Mesenchymal stem cell (in vitro differentiated cells and primary cell): Measurements from ENCODE around the gene EVA1C.
"Not testable (repeated sequence)": the region's sequence is repeated elsewhere in the genome, so short reads cannot be mapped to it uniquely, and the experiment has no call there.

ENCODE experiments used
- DNase-seq: peaks from one replicate; pipeline ENCODE4 v3.0.0-alpha.2; 2013
- H2AFZ ChIP-seq: one replicate; pipeline ENCODE4 v1.6.1; 2013; ENCODE audit warnings: low read depth, mild to moderate bottlenecking, control low read depth, inconsistent platforms, low read length, moderate library complexity
- H2AK5ac ChIP-seq: 2 replicates; pipeline ENCODE4 v1.6.1; 2013; ENCODE audit warnings: low read length, moderate library complexity, mild to moderate bottlenecking, inconsistent platforms; ENCODE audit not compliant: severe bottlenecking
- H2BK120ac ChIP-seq: one replicate; pipeline ENCODE4 v1.6.1; 2013; ENCODE audit warnings: low read depth, mild to moderate bottlenecking, inconsistent platforms, low read length, moderate library complexity
- H2BK12ac ChIP-seq, 2 experiments: one replicate each; pipeline ENCODE4 v1.6.1; 2013; ENCODE audit warnings: inconsistent platforms in 2 of 2, low read length in 2 of 2, mild to moderate bottlenecking in 2 of 2, moderate library complexity in 2 of 2, control low read depth in 1 of 2
- H2BK15ac ChIP-seq: one replicate; pipeline ENCODE4 v1.6.1; 2013; ENCODE audit warnings: mild to moderate bottlenecking, low read depth, inconsistent platforms; ENCODE audit not compliant: poor library complexity, severe bottlenecking
- H2BK5ac ChIP-seq: 2 replicates; pipeline ENCODE4 v1.6.1; 2013; ENCODE audit warnings: low read depth, mild to moderate bottlenecking, low read length, control low read depth, inconsistent platforms; ENCODE audit not compliant: poor library complexity, severe bottlenecking
- H3K14ac ChIP-seq, 2 experiments: one replicate each; pipeline ENCODE4 v1.6.1; 2013; ENCODE audit warnings: inconsistent platforms in 2 of 2, low read length in 2 of 2, control low read depth in 1 of 2, mild to moderate bottlenecking in 1 of 2, moderate library complexity in 1 of 2
- H3K18ac ChIP-seq, 2 experiments: one replicate each; pipeline ENCODE4 v1.6.1; 2013; ENCODE audit warnings: inconsistent platforms in 2 of 2, low read length in 2 of 2, control low read depth in 1 of 2, low read depth in 1 of 2, mild to moderate bottlenecking in 1 of 2
- H3K23ac ChIP-seq, 2 experiments: one replicate each; pipeline ENCODE4 v1.6.1; 2013; ENCODE audit warnings: inconsistent platforms in 2 of 2, low read length in 2 of 2, mild to moderate bottlenecking in 2 of 2, moderate library complexity in 2 of 2, control low read depth in 1 of 2
- H3K27ac ChIP-seq: 2 replicates; pipeline ENCODE4 v1.5.1; 2013; ENCODE audit warnings: mild to moderate bottlenecking, moderate library complexity, low read length, control low read depth, inconsistent platforms; ENCODE audit not compliant: poor library complexity, severe bottlenecking
- H3K27me3 ChIP-seq, 2 experiments: 2 replicates each; pipeline versions ENCODE4 v1.6.1 to v1.7.0; 2013; ENCODE audit warnings: low read length in 2 of 2, mild to moderate bottlenecking in 2 of 2, moderate library complexity in 2 of 2, control low read depth in 1 of 2, inconsistent platforms in 1 of 2; ENCODE audit not compliant: control insufficient read depth in 1 of 2, insufficient read depth in 1 of 2
- H3K36me3 ChIP-seq, 2 experiments: 2 replicates each; pipeline versions ENCODE4 v1.6.1 to v1.7.0; 2013; ENCODE audit warnings: low read length in 2 of 2, control low read depth in 1 of 2, inconsistent platforms in 1 of 2, low read depth in 1 of 2, mild to moderate bottlenecking in 1 of 2; ENCODE audit not compliant: insufficient read depth in 2 of 2, control insufficient read depth in 1 of 2
- H3K4ac ChIP-seq, 2 experiments: one replicate each; pipeline ENCODE4 v1.6.1; 2013; ENCODE audit warnings: inconsistent platforms in 2 of 2, low read length in 2 of 2, mild to moderate bottlenecking in 2 of 2, moderate library complexity in 2 of 2, control low read depth in 1 of 2, low read depth in 1 of 2
- H3K4me1 ChIP-seq: 2 replicates; pipeline ENCODE4 v1.6.1; 2013; ENCODE audit warnings: low read depth, low read length, control low read depth; ENCODE audit not compliant: control insufficient read depth, insufficient read depth
- H3K4me2 ChIP-seq: 2 replicates; pipeline ENCODE4 v1.6.1; 2013; ENCODE audit warnings: low read length, mild to moderate bottlenecking, inconsistent platforms; ENCODE audit not compliant: poor library complexity, severe bottlenecking
- H3K4me3 ChIP-seq, 2 experiments: 2 replicates each; pipeline versions ENCODE4 v1.5.1 to v1.7.0; 2013; ENCODE audit warnings: low read length in 2 of 2, mild to moderate bottlenecking in 2 of 2, control low read depth in 1 of 2, low read depth in 1 of 2; ENCODE audit not compliant: insufficient read depth in 1 of 2
- H3K79me1 ChIP-seq: replicated peaks from 2 replicates; pipeline ENCODE4 v1.6.1; 2013; ENCODE audit warnings: mild to moderate bottlenecking, control low read depth, low read length, inconsistent platforms; ENCODE audit not compliant: poor library complexity, severe bottlenecking
- H3K9ac ChIP-seq: 2 replicates; pipeline ENCODE4 v1.7.0; 2013; ENCODE audit warnings: mild to moderate bottlenecking, low read length, moderate library complexity
- H3K9me3 ChIP-seq: 2 replicates; pipeline ENCODE4 v1.7.0; 2013; ENCODE audit warnings: mild to moderate bottlenecking, low read length; ENCODE audit not compliant: control insufficient read depth
- H4K8ac ChIP-seq: one replicate; pipeline ENCODE4 v1.6.1; 2013; ENCODE audit warnings: inconsistent platforms, mild to moderate bottlenecking, low read length, moderate library complexity
- H4K91ac ChIP-seq: one replicate; pipeline ENCODE4 v1.6.1; 2013; ENCODE audit warnings: mild to moderate bottlenecking, low read length, inconsistent platforms
- WGBS: methylation state at CpG from one replicate; pipeline ENCODE4 v1.1.7; 2013; ENCODE audit warnings: mixed read lengths; 5-methylcytosine and 5-hydroxymethylcytosine counted together

EVA1C gene

DNA sequence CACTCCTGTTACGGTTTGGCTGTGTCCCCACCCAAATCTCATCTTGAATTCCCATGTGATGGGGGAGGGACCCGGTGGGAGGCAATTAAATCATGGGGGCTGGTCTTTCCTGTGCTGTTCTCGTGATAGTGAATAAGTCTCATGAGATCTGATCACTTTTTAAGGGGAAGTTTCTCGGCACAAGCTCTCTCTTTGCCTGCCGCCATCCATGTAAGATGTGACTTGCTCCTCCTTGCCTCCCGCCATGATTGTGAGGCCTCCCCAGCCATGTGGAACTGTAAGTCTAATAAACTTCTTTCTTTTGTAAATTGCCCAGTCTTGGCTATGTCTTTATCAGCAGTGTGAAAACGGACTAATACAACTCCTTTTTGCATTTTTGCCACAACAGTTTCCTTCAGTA, 118.3 kb downstream of the EVA1C start:
- H3K36me3 ChIP-seq, H2BK15ac ChIP-seq, H3K27ac ChIP-seq, DNase-seq, H2AK5ac ChIP-seq, H3K18ac ChIP-seq, H3K4me3 ChIP-seq, H3K79me1 ChIP-seq, H3K4ac ChIP-seq, H4K91ac ChIP-seq, H3K9ac ChIP-seq, H3K9me3 ChIP-seq, H3K14ac ChIP-seq, H3K23ac ChIP-seq, H3K4me2 ChIP-seq, H2AFZ ChIP-seq, H3K4me1 ChIP-seq, H3K27me3 ChIP-seq, H2BK5ac ChIP-seq, H2BK12ac ChIP-seq, H4K8ac ChIP-seq, H2BK120ac ChIP-seq: not testable (repeated sequence)
- 81% methylated on average over 6 of the region's 7 CpGs for WGBS

DNA sequence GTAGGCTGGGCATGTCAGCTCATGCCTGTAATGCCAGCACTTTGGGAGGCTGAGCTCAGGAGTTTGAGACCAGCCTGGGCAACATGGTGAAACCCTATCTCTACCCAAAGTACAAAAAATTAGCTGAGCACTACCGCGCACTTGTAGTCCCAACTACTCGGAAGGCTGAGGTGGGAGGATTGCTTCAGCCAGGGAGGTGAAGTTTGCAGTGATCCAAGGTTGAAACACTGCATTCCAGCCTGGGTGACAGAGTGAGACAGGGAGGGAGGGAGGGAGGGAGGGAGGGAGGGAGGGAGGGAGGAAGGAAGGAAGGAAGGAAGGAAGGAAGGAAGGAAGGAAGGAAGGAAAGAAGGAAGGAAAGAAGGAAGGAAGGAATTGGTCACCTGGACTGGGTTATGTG, 119.1 kb downstream of the EVA1C start:
- not testable (repeated sequence) for H2BK15ac ChIP-seq, H3K36me3 ChIP-seq, H3K23ac ChIP-seq, H2AK5ac ChIP-seq, H3K4ac ChIP-seq, H3K79me1 ChIP-seq, H3K4me1 ChIP-seq, H2BK120ac ChIP-seq, H3K14ac ChIP-seq, H3K9ac ChIP-seq, H4K91ac ChIP-seq, H3K9me3 ChIP-seq, H2BK5ac ChIP-seq, H3K18ac ChIP-seq, DNase-seq, H3K27ac ChIP-seq, H3K27me3 ChIP-seq, H4K8ac ChIP-seq, H2BK12ac ChIP-seq, H3K4me3 ChIP-seq, H2AFZ ChIP-seq, H3K4me2 ChIP-seq
- WGBS, result 100% methylated on average over 3 of the region's 3 CpGs

DNA sequence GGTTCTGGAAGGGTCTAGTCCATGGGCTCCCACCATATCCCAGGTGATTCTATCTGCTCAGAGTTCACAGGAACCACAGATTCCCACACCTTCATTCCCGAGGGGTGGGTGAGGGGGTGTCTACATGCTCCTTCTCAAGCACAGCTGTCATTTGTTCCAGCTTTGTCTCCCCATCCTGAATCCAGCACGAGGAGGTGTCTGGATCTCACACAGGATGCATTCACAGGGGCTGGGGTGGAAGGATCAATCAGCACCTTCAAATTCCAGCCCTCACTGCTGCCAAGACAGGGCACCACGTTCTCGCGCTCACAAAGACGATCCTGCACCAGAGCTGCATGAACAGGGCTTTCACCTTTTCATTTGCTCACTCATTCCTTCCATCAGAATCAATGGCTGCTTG, 120.1 kb downstream of the EVA1C start:
- no peak overlapping the region for H3K4ac ChIP-seq
- no peak for DNase-seq
- H3K9me3 ChIP-seq, result no peaks in the 10 kb centered on the region
- no peak overlapping the region for H3K18ac ChIP-seq
- no peak overlapping the region for H2AK5ac ChIP-seq
- WGBS, result 72% methylated on average over 5 of the region's 6 CpGs
- H3K27me3 ChIP-seq, result no peaks in the 10 kb centered on the region
- H2BK12ac ChIP-seq, result no peak overlapping the region
- H2BK15ac ChIP-seq, result no peak overlapping the region
- H3K79me1 ChIP-seq, result no peaks in the 10 kb centered on the region
- H3K36me3 ChIP-seq, result no peaks in the 10 kb centered on the region
- H2BK5ac ChIP-seq, result no peak overlapping the region
- H3K14ac ChIP-seq, result no peak overlapping the region
- no peak overlapping the region for H2AFZ ChIP-seq
- no peak overlapping the region for H4K91ac ChIP-seq
- no peak overlapping the region for H4K8ac ChIP-seq
- no peak overlapping the region for H3K23ac ChIP-seq
- H2BK120ac ChIP-seq, result no peak overlapping the region
- no peak overlapping the region for H3K9ac ChIP-seq
- H3K4me1 ChIP-seq, result peaks cover 5% of the 10 kb centered on the region
- H3K4me3 ChIP-seq, result no peak overlapping the region
- H3K4me2 ChIP-seq, result no peak overlapping the region
- no peak overlapping the region for H3K27ac ChIP-seq

DNA sequence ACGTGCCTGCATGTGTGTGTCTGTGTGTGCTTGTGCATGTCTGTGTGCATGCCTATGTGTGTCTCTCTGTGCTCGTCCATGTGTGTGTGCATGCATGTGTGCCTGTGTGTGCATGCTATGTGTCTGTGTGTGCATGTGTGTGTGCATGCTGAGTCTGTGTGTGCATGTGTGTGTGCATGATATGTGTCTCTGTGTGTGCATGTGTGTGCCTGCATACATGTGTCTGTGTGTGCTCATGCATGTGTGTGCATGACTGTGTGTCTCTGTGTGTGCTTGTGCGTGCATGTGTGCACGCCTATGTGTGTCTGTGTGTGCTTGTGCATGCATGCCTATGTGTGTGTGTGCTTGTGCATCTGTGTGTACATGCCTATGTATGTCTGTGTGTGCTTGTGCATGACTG, 120.5 kb downstream of the EVA1C start:
- DNase-seq, result no peak
- WGBS, result 80% methylated on average over 4 of the region's 4 CpGs

More for the DNA sequence above, 120.5 kb downstream of the EVA1C start:
- Histone ChIP-seq H3K18ac (no peak overlapping the region), H3K4me2 (no peak overlapping the region), H3K9me3 (no peaks in the 10 kb centered on the region), H3K4ac (no peak overlapping the region), H2BK120ac (no peak overlapping the region), H2AFZ (no peak overlapping the region), H3K36me3 (no peaks in the 10 kb centered on the region), H3K79me1 (no peaks in the 10 kb centered on the region), H2BK15ac (no peak overlapping the region), H3K4me1 (peaks cover 5% of the 10 kb centered on the region), H2BK12ac (no peak overlapping the region), H3K23ac (no peak overlapping the region), H3K4me3 (no peak overlapping the region), H3K27ac (no peak overlapping the region), H2BK5ac (no peak overlapping the region), H3K27me3 (no peaks in the 10 kb centered on the region), H4K91ac (no peak overlapping the region), H4K8ac (no peak overlapping the region), H3K9ac (no peak overlapping the region), H2AK5ac (no peak overlapping the region), H3K14ac (no peak overlapping the region)
